Keratinocyte (primary cell): ENCODE measurements around the gene P2RX2.

ENCODE experiments used
- CTCF ChIP-seq, 3 experiments: IDR thresholded peaks in 1 of 3; conservative IDR thresholded peaks in 1 of 3; optimal IDR thresholded peaks in 1 of 3; 2 replicates in 2 of 3; 3 replicates in 1 of 3; pipeline versions ENCODE3 to v1.5.1; 2011; ENCODE audit warnings: low read length in 3 of 3, mild to moderate bottlenecking in 3 of 3, moderate library complexity in 2 of 3, control low read depth in 1 of 3, inconsistent platforms in 1 of 3; ENCODE audit not compliant: insufficient read depth in 2 of 3; ENCODE audit errors: extremely low read depth in 1 of 3
- EZH2 ChIP-seq: IDR thresholded peaks from one replicate; pipeline ENCODE4 v1.6.1; 2012; ENCODE audit warnings: inconsistent platforms, mild to moderate bottlenecking, low read length, moderate library complexity

GRCh38 chr12:132615579-132616038 lies 3.0 kb upstream of the P2RX2 start:
- TF ChIP-seq CTCF (optimal IDR thresholded peaks at IDR 0.05 in 1 of 3, IDR thresholded peaks at IDR 0.05 in 1 of 3, conservative IDR thresholded peaks at IDR 0.05 in 1 of 3; ENCODE audit: extremely low read depth in 1 of 3, insufficient read depth in 2 of 3, low read length in 3 of 3), result no peak
- TF ChIP-seq EZH2, result no peak
